SU-DHL-6 (cell line): ENCODE measurements around the gene ATG14.

Experiments used
- EZH2phosphoT487 ChIP-seq: fragments of 200-600 bp; sonication (generic), shearing (Covaris generic); conservative IDR thresholded peaks from 2 replicates; pipeline ENCODE4 v1.6.1; 2018; ENCODE audit warnings: mild to moderate bottlenecking, antibody characterized with exemption, low read length, moderate library complexity, mixed read lengths
- TF ChIP-seq, protein P1 (sequence below): fragments of 200-600 bp; sonication (generic); IDR thresholded peaks from one replicate; pipeline ENCODE4 v1.5.1; 2017; ENCODE audit warnings: antibody characterized with exemption, mild to moderate bottlenecking, low read length, moderate library complexity; ENCODE audit not compliant: insufficient read depth, poor library complexity, severe bottlenecking

DNA sequence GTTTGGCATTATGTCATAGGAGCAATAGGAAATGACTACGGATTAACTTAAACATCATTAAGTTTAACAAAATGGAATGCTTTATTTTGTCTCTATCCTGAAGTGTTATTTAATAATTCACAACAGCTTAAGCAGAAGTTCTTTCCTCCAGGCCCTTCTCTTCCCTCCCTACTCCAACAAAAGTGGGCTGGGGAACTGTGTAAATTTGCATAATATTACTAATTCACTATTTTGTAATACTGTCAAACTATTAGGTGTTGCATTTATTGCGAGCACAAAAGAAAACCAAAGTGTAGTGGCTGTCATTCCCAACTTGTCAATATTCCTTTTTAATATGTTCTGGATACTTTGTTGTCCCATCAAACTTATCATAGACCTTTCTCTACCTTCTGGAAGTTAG lies 69.8 kb downstream of the ATG14 start:
- TF ChIP-seq EZH2phosphoT487 = no peak
- TF ChIP-seq, protein P1, sequence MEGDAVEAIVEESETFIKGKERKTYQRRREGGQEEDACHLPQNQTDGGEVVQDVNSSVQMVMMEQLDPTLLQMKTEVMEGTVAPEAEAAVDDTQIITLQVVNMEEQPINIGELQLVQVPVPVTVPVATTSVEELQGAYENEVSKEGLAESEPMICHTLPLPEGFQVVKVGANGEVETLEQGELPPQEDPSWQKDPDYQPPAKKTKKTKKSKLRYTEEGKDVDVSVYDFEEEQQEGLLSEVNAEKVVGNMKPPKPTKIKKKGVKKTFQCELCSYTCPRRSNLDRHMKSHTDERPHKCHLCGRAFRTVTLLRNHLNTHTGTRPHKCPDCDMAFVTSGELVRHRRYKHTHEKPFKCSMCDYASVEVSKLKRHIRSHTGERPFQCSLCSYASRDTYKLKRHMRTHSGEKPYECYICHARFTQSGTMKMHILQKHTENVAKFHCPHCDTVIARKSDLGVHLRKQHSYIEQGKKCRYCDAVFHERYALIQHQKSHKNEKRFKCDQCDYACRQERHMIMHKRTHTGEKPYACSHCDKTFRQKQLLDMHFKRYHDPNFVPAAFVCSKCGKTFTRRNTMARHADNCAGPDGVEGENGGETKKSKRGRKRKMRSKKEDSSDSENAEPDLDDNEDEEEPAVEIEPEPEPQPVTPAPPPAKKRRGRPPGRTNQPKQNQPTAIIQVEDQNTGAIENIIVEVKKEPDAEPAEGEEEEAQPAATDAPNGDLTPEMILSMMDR = no peak
